ENCODE data around the gene MYO5B.

DNA sequence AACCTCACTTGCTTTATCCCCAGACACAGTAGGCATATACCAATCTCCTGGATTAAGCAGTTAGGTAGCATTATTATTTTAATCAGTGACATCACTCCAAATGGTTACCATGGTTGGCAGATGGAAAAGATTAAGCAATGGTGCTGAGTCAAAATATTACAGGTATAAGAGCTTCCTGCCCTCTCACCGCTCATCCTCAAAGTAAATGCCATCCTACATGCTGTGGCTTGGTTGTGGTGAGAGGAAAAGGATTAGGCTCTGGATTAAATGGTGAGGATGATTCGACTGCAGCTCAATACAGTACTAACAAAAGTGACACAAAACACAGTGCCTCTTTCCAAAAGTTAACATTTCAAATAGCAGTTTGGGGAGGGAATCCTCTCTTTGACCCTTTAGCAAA lies 272.7 kb downstream of the MYO5B start:
- TF ChIP-seq, protein P1, sequence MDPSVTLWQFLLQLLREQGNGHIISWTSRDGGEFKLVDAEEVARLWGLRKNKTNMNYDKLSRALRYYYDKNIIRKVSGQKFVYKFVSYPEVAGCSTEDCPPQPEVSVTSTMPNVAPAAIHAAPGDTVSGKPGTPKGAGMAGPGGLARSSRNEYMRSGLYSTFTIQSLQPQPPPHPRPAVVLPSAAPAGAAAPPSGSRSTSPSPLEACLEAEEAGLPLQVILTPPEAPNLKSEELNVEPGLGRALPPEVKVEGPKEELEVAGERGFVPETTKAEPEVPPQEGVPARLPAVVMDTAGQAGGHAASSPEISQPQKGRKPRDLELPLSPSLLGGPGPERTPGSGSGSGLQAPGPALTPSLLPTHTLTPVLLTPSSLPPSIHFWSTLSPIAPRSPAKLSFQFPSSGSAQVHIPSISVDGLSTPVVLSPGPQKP (IDR thresholded peaks at IDR 0.05; ENCODE audit: borderline replicate concordance, low read depth, low read length) = no peak
- TF ChIP-seq RCOR1 (IDR thresholded peaks at IDR 0.05; ENCODE audit: insufficient replicate concordance, low read length) = no peak
- TF ChIP-seq, protein P2, sequence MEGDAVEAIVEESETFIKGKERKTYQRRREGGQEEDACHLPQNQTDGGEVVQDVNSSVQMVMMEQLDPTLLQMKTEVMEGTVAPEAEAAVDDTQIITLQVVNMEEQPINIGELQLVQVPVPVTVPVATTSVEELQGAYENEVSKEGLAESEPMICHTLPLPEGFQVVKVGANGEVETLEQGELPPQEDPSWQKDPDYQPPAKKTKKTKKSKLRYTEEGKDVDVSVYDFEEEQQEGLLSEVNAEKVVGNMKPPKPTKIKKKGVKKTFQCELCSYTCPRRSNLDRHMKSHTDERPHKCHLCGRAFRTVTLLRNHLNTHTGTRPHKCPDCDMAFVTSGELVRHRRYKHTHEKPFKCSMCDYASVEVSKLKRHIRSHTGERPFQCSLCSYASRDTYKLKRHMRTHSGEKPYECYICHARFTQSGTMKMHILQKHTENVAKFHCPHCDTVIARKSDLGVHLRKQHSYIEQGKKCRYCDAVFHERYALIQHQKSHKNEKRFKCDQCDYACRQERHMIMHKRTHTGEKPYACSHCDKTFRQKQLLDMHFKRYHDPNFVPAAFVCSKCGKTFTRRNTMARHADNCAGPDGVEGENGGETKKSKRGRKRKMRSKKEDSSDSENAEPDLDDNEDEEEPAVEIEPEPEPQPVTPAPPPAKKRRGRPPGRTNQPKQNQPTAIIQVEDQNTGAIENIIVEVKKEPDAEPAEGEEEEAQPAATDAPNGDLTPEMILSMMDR (conservative IDR thresholded peaks at IDR 0.05; ENCODE audit: low read depth, low read length) = no peak
- no peak for TF ChIP-seq MXI1 (IDR thresholded peaks at IDR 0.05; ENCODE audit: borderline replicate concordance, low read depth, low read length)
- no peak for TF ChIP-seq SMC3 (IDR thresholded peaks at IDR 0.05; ENCODE audit: low read depth, low read length)
- TF ChIP-seq POLR2A (IDR thresholded peaks at IDR 0.05; ENCODE audit: low read depth, low read length) = no peak
- no peak for TF ChIP-seq RFX5 (IDR thresholded peaks at IDR 0.05; ENCODE audit: low read depth, low read length)

Data from IMR-90 (cell line).